Trophoblast cell (in vitro differentiated cells and primary cell): ENCODE data around the gene SLC39A1.

ENCODE experiments used
- DNase-seq, 2 donors: peaks; one replicate each; pipeline ENCODE4 v3.0.0-alpha.2; 2016
- H2AFZ ChIP-seq: 2 replicates; pipeline ENCODE4 v1.6.1; 2013; ENCODE audit warnings: low read length, moderate library complexity, mild to moderate bottlenecking; ENCODE audit not compliant: insufficient read depth, poor library complexity
- H2AK5ac ChIP-seq: 2 replicates; pipeline ENCODE4 v1.6.1; 2013; ENCODE audit warnings: mild to moderate bottlenecking, low read length
- H2BK120ac ChIP-seq: 2 replicates; pipeline ENCODE4 v1.6.1; 2013; ENCODE audit warnings: low read length, mild to moderate bottlenecking, moderate library complexity; ENCODE audit not compliant: insufficient read depth, poor library complexity
- H2BK12ac ChIP-seq: 2 replicates; pipeline ENCODE4 v1.6.1; 2013; ENCODE audit warnings: mild to moderate bottlenecking, low read length, moderate library complexity
- H2BK5ac ChIP-seq: 2 replicates; pipeline ENCODE4 v1.6.1; 2013; ENCODE audit warnings: low read length, low read depth, moderate library complexity, mild to moderate bottlenecking; ENCODE audit not compliant: poor library complexity
- H3K14ac ChIP-seq: 2 replicates; pipeline ENCODE4 v1.6.1; 2013; ENCODE audit warnings: mild to moderate bottlenecking, low read length
- H3K18ac ChIP-seq: 2 replicates; pipeline ENCODE4 v1.6.1; 2013; ENCODE audit warnings: mild to moderate bottlenecking, low read length
- H3K23ac ChIP-seq: 2 replicates; pipeline ENCODE4 v1.6.1; 2013; ENCODE audit warnings: low read length
- H3K27ac ChIP-seq: 2 replicates; pipeline ENCODE4 v1.5.1; 2013; ENCODE audit warnings: low read depth, mild to moderate bottlenecking, inconsistent platforms, low read length, moderate library complexity
- H3K27me3 ChIP-seq: 2 replicates; pipeline ENCODE4 v1.6.1; 2013; ENCODE audit warnings: inconsistent platforms, mild to moderate bottlenecking, low read length, moderate library complexity; ENCODE audit not compliant: insufficient read depth
- H3K36me3 ChIP-seq, 2 experiments: 1 replicate in 1 of 2; 2 replicates in 1 of 2; pipeline ENCODE4 v1.6.1; 2013; ENCODE audit warnings: low read length in 2 of 2, mild to moderate bottlenecking in 2 of 2, moderate library complexity in 1 of 2; ENCODE audit not compliant: insufficient read depth in 2 of 2, control insufficient read depth in 1 of 2
- H3K4ac ChIP-seq: 2 replicates; pipeline ENCODE4 v1.6.1; 2013; ENCODE audit warnings: low read depth, mild to moderate bottlenecking, low read length, moderate library complexity
- H3K4me1 ChIP-seq, 2 experiments: 1 replicate in 1 of 2; 2 replicates in 1 of 2; pipeline ENCODE4 v1.6.1; 2013; ENCODE audit warnings: low read length in 2 of 2, mild to moderate bottlenecking in 2 of 2, moderate library complexity in 1 of 2; ENCODE audit not compliant: insufficient read depth in 2 of 2, control insufficient read depth in 1 of 2
- H3K4me2 ChIP-seq: 2 replicates; pipeline ENCODE4 v1.6.1; 2013; ENCODE audit warnings: inconsistent platforms, mild to moderate bottlenecking, low read length, moderate library complexity
- H3K4me3 ChIP-seq: 2 replicates; pipeline ENCODE4 v1.5.1; 2013; ENCODE audit warnings: mild to moderate bottlenecking, low read depth, low read length, inconsistent platforms
- H3K79me1 ChIP-seq: one replicate; pipeline ENCODE4 v1.6.1; 2013; ENCODE audit warnings: low read length
- H3K79me2 ChIP-seq: 2 replicates; pipeline ENCODE4 v1.6.1; 2013; ENCODE audit warnings: low read length, mild to moderate bottlenecking; ENCODE audit not compliant: control insufficient read depth, insufficient read depth, poor library complexity
- H3K9ac ChIP-seq: 2 replicates; pipeline ENCODE4 v1.6.1; 2013; ENCODE audit warnings: mild to moderate bottlenecking, low read length
- H3K9me3 ChIP-seq: 2 replicates; pipeline ENCODE4 v1.6.1; 2013; ENCODE audit warnings: low read depth, mild to moderate bottlenecking, control low read depth, inconsistent platforms, low read length; ENCODE audit not compliant: insufficient read depth
- H4K12ac ChIP-seq: 2 replicates; pipeline ENCODE4 v1.6.1; 2013; ENCODE audit warnings: low read depth, mild to moderate bottlenecking, low read length, moderate library complexity
- H4K8ac ChIP-seq: 2 replicates; pipeline ENCODE4 v1.6.1; 2013; ENCODE audit warnings: low read depth, mild to moderate bottlenecking, low read length, moderate library complexity
- H4K91ac ChIP-seq: one replicate; pipeline ENCODE4 v1.6.1; 2013; ENCODE audit warnings: low read depth, mild to moderate bottlenecking, low read length, moderate library complexity
- WGBS: extraction: QIAGEN DNeasy Blood & Tissue Kit; methylation state at CpG from one replicate; pipeline ENCODE4 v1.1.7; 2013; ENCODE audit warnings: missing lambda C conversion rate; ENCODE audit not compliant: insufficient read length, insufficient coverage; ENCODE audit errors: extremely low coverage; 5-methylcytosine and 5-hydroxymethylcytosine counted together

SLC39A1 gene

DNA sequence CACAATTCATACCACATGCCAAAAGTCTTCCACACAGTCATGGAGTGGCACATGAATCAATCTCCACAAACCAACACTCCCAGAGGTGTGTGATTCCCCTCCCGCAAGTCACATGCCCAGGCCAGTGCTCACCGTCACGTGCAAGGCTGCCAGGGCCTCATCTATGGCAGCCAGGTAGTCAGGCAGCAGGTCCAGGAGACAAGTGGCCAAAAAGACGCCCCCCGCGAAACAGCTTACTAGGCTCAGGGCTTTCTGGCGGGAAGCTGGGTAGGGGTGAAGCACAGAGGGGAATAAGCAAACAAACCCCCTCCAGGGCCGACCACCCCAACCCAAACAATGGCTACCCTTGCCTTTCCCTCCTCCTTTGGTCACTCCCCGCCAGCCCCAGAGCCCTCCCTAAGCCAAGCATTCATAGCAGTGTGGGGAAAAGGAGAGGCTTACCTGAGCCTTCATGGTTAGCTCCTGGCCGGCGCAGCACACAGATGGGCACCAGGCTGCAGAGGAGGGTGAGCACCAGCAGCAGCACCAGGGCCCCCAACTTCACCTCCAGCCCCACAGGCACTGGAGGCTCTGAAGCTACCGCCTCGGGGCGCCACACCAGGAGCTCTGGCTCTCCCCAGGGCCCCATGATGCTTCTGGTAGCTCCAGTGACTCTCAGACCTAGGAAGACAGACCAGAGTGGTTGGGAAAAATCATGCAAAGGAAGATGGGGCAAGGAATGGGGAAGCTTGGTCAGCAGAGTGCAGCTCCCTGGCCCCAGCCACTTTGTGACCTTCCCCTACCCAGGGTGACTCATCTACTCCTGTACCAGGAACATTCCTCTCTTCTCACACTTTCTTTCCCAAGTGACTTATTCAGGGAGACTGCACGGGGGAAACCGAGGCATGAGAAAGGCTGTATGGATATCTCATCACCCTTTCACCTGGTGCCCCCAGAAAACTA is 978 bp downstream of the SLC39A1 start:
- Histone ChIP-seq H2AK5ac (peak overlapping the region; percentile 60), H3K14ac (peak overlapping the region; percentile 95), H3K9ac (peak overlapping the region; percentile 66), H2AFZ (peak overlapping the region; percentile 23), H3K4me1 (peaks cover 11 to 13% of the 10 kb centered on the region in 2 experiments), H4K91ac (peak overlapping the region; percentile 86), H4K8ac (peak overlapping the region; percentile 83), H3K18ac (peak overlapping the region; percentile 94), H3K36me3 (peaks cover 13 to 22% of the 10 kb centered on the region in 2 experiments), H3K23ac (no peak overlapping the region), H2BK12ac (no peak overlapping the region), H3K9me3 (no peaks in the 10 kb centered on the region), H3K79me2 (peaks cover 27% of the 10 kb centered on the region), H3K4ac (peak overlapping the region; percentile 97), H3K79me1 (peaks cover 32% of the 10 kb centered on the region), H3K4me3 (peak overlapping the region; percentile 76), H2BK5ac (peak overlapping the region; percentile 43), H2BK120ac (peak overlapping the region; percentile 5), H3K4me2 (peak overlapping the region; percentile 86), H3K27me3 (no peaks in the 10 kb centered on the region), H3K27ac (peak overlapping the region; percentile 90), H4K12ac (peak overlapping the region; percentile 47)
- peak; percentile 68 to 85 for DNase-seq
- WGBS: no CpG with 5 or more reads among the region's 16 CpGs

- no peak overlapping the region for H3K23ac ChIP-seq
- no peak overlapping the region for H3K4me3 ChIP-seq
- H3K27ac ChIP-seq: no peak overlapping the region
- H3K36me3 ChIP-seq: peaks cover 13 to 22% of the 10 kb centered on the region in 2 experiments
- no peak overlapping the region for H2AFZ ChIP-seq
- no peak overlapping the region for H4K91ac ChIP-seq
- H3K79me2 ChIP-seq: peaks cover 31% of the 10 kb centered on the region
- peak overlapping the region; percentile 50 for H3K9ac ChIP-seq
- H3K14ac ChIP-seq: peak overlapping the region; percentile 17
- H3K4me2 ChIP-seq: peak overlapping the region; percentile 86
- no peak overlapping the region for H2BK120ac ChIP-seq
- H3K79me1 ChIP-seq: peaks cover 28% of the 10 kb centered on the region
- H4K12ac ChIP-seq: no peak overlapping the region
- no peaks in the 10 kb centered on the region for H3K27me3 ChIP-seq
- H4K8ac ChIP-seq: no peak overlapping the region
- peaks cover 15 to 19% of the 10 kb centered on the region in 2 experiments for H3K4me1 ChIP-seq
- no peak overlapping the region for H2BK12ac ChIP-seq
- no CpG with 5 or more reads among the region's 4 CpGs for WGBS
- peak overlapping the region; percentile 97 for H3K4ac ChIP-seq
- no peak overlapping the region for H2BK5ac ChIP-seq
- no peak for DNase-seq
- no peak overlapping the region for H3K18ac ChIP-seq
- H3K9me3 ChIP-seq: no peaks in the 10 kb centered on the region
- no peak overlapping the region for H2AK5ac ChIP-seq
Measured at GRCh38 chr1:153961421-153961820, 1.9 kb downstream of the SLC39A1 start.

DNA sequence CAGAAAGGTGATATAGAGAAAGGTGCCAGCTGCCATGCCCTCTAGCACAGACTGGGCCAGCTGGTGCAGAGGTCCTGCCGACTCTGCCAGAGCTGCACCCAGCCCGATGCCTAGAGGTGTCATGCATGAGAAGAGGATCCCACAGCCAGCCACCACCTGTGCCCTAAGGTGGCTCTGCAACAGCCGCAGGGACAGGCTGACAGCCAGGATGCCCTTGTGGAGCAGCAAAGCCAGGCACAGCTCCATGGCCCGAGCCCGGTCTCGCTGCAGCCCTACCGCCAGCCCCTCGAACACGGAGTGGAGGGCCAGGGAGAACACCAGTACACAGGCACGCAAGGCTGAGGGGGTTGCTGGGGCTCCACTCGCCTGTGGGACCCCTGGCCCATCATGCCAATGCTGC is 3.1 kb downstream of the SLC39A1 start:
- Histone ChIP-seq H3K4ac (no peak overlapping the region), H3K4me2 (no peak overlapping the region), H3K27me3 (no peaks in the 10 kb centered on the region), H2BK12ac (no peak overlapping the region), H2BK120ac (no peak overlapping the region), H3K79me2 (peaks cover 33% of the 10 kb centered on the region), H3K36me3 (peaks cover 13 to 22% of the 10 kb centered on the region in 2 experiments), H3K27ac (no peak overlapping the region), H3K4me3 (no peak overlapping the region), H3K4me1 (peaks cover 15 to 17% of the 10 kb centered on the region in 2 experiments), H3K18ac (no peak overlapping the region), H3K14ac (no peak overlapping the region), H4K12ac (no peak overlapping the region), H2AK5ac (no peak overlapping the region), H3K79me1 (peaks cover 28% of the 10 kb centered on the region), H4K91ac (no peak overlapping the region), H2BK5ac (no peak overlapping the region), H3K9me3 (no peaks in the 10 kb centered on the region), H2AFZ (no peak overlapping the region), H3K23ac (no peak overlapping the region), H4K8ac (no peak overlapping the region), H3K9ac (no peak overlapping the region)
- DNase-seq: no peak
- WGBS: no CpG with 5 or more reads among the region's 11 CpGs

DNA sequence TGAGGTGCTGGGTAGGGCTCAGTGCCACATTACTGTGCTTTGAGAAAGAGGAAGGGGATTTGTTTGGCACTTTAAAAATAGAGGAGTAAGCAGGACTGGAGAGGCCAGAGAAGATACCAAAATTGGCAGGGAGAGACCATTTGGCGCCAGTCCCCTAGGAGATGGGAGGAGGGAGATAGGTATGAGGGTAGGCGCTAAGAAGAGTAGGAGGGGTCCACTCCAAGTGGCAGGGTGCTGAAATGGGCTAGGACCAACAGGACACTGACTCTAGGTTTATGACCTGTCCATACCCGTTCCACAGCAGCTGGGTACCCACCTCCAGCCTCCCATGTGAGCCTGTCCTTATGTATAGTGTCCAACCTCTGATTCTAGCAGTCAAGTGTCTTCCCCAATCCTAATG is 3.9 kb downstream of the SLC39A1 start:
- H3K36me3 ChIP-seq: peaks cover 19 to 28% of the 10 kb centered on the region in 2 experiments
- H3K9me3 ChIP-seq: no peaks in the 10 kb centered on the region
- no peak overlapping the region for H3K14ac ChIP-seq
- no peaks in the 10 kb centered on the region for H3K27me3 ChIP-seq
- WGBS: no CpG with 5 or more reads among the region's 3 CpGs
- H4K91ac ChIP-seq: no peak overlapping the region
- no peak overlapping the region for H3K4me2 ChIP-seq
- H2BK5ac ChIP-seq: no peak overlapping the region
- no peak overlapping the region for H2BK12ac ChIP-seq
- no peak overlapping the region for H3K4me3 ChIP-seq
- H3K27ac ChIP-seq: no peak overlapping the region
- no peak overlapping the region for H4K8ac ChIP-seq
- H3K9ac ChIP-seq: no peak overlapping the region
- H2AFZ ChIP-seq: no peak overlapping the region
- no peak overlapping the region for H3K18ac ChIP-seq
- no peak overlapping the region for H2BK120ac ChIP-seq
- H4K12ac ChIP-seq: no peak overlapping the region
- H3K4ac ChIP-seq: no peak overlapping the region
- no peak for DNase-seq
- peaks cover 33% of the 10 kb centered on the region for H3K79me2 ChIP-seq
- peaks cover 15 to 17% of the 10 kb centered on the region in 2 experiments for H3K4me1 ChIP-seq
- H3K79me1 ChIP-seq: peaks cover 28% of the 10 kb centered on the region
- no peak overlapping the region for H2AK5ac ChIP-seq
- no peak overlapping the region for H3K23ac ChIP-seq
